Thyroid gland (tissue), 4 donors: ENCODE results near the gene URM1.

Experiments used
- CTCF ChIP-seq, 6 experiments: fragments of 200-600 bp in 3 of 6; fragments of 450-650 bp in 3 of 6; sonication (generic) in 3 of 6; IDR thresholded peaks; one replicate each; pipeline ENCODE4 v1.5.1; 2016 to 2019; ENCODE audit warnings: antibody characterized with exemption in 6 of 6, mild to moderate bottlenecking in 2 of 6, inconsistent platforms in 1 of 6, moderate library complexity in 1 of 6
- POLR2A ChIP-seq, 2 donors: fragments of 450-650 bp; IDR thresholded peaks; one replicate each; pipeline ENCODE4 v1.6.1; 2017; ENCODE audit warnings: antibody characterized with exemption in 2 of 2, mild to moderate bottlenecking in 2 of 2, moderate library complexity in 1 of 2

GRCh38 chr9:128439273-128439672, 68.1 kb downstream of the URM1 start:
- TF ChIP-seq CTCF (IDR thresholded peaks at IDR 0.05) (no peak), POLR2A (IDR thresholded peaks at IDR 0.05) (no peak)
